CD8-positive, alpha-beta memory T cell (primary cell): ENCODE measurements around the gene BPIFB3. TPM values are rescaled to one million over a fixed set of nuclear protein-coding genes. Genes with fewer than 3 reads are reported as not detected.
"Not testable (repeated sequence)": the region's sequence is repeated elsewhere in the genome, so short reads cannot be mapped to it uniquely, and the experiment has no call there.

Experiments
- CTCF ChIA-PET: fragments of 350-600 bp; sonication (Branson Sonifier 250); formaldehyde crosslinking; loops from one replicate; lab custom pipeline; 2021; ENCODE audit warnings: antibody characterized with exemption; lab: Charles Lee
- POLR2A ChIA-PET: fragments of 350-600 bp; sonication (Branson Sonifier 250); formaldehyde crosslinking; loops from one replicate; lab custom pipeline; 2021; ENCODE audit warnings: antibody characterized with exemption; lab: Charles Lee
- DNase-seq, 5 donors: peaks; one replicate each; pipeline versions ENCODE4 v3.0.0 to v3.0.0-alpha.2; 2020 to 2022; ENCODE audit warnings: mixed read lengths in 1 of 5
- H3K27ac ChIP-seq: one replicate; pipeline ENCODE4 v1.7.0; 2013; ENCODE audit warnings: low read depth, mild to moderate bottlenecking, low read length, moderate library complexity
- H3K27me3 ChIP-seq: 2 replicates; pipeline ENCODE4 v1.7.0; 2013; ENCODE audit warnings: low read length, mild to moderate bottlenecking; ENCODE audit not compliant: insufficient read depth, poor library complexity, severe bottlenecking
- H3K36me3 ChIP-seq: 2 replicates; pipeline ENCODE4 v1.7.0; 2013; ENCODE audit warnings: mild to moderate bottlenecking, low read length, moderate library complexity; ENCODE audit not compliant: insufficient read depth
- H3K4me1 ChIP-seq: 2 replicates; pipeline ENCODE4 v1.7.0; 2013; ENCODE audit warnings: mild to moderate bottlenecking, low read length, moderate library complexity; ENCODE audit not compliant: insufficient read depth
- H3K4me3 ChIP-seq: 2 replicates; pipeline ENCODE4 v1.7.0; 2013; ENCODE audit warnings: mild to moderate bottlenecking, low read length
- H3K9me3 ChIP-seq: 2 replicates; pipeline ENCODE4 v1.7.0; 2013; ENCODE audit warnings: mild to moderate bottlenecking, low read length
- H3K27ac Mint-ChIP-seq, 8 donors: one replicate each; pipeline ENCODE4 v1.8.0; 2020 to 2021; ENCODE audit warnings: mixed read lengths in 8 of 8, mild to moderate bottlenecking in 6 of 8, inconsistent platforms in 3 of 8, moderate library complexity in 3 of 8
- H3K27me3 Mint-ChIP-seq, 2 donors: one replicate each; pipeline ENCODE4 v1.8.0; 2020 to 2021; ENCODE audit warnings: mixed read lengths in 2 of 2, mild to moderate bottlenecking in 1 of 2, moderate library complexity in 1 of 2
- H3K36me3 Mint-ChIP-seq, 3 donors: one replicate each; pipeline ENCODE4 v1.8.0; 2020 to 2021; ENCODE audit warnings: mixed read lengths in 3 of 3, inconsistent platforms in 1 of 3, mild to moderate bottlenecking in 1 of 3
- H3K4me1 Mint-ChIP-seq, 3 donors: one replicate each; pipeline ENCODE4 v1.8.0; 2020 to 2021; ENCODE audit warnings: mixed read lengths in 3 of 3, inconsistent platforms in 1 of 3, mild to moderate bottlenecking in 1 of 3
- H3K4me3 Mint-ChIP-seq, 7 donors: one replicate each; pipeline ENCODE4 v1.8.0; 2020 to 2021; ENCODE audit warnings: mixed read lengths in 7 of 7, mild to moderate bottlenecking in 6 of 7, moderate library complexity in 4 of 7, inconsistent platforms in 2 of 7
- H3K9me3 Mint-ChIP-seq, 5 donors: one replicate each; pipeline ENCODE4 v1.8.0; 2020 to 2022; ENCODE audit warnings: mixed read lengths in 5 of 5, mild to moderate bottlenecking in 3 of 5, moderate library complexity in 2 of 5, inconsistent platforms in 1 of 5
- polyA plus RNA-seq: library from polyadenylated mRNA; unstranded; fragments of 300-500 nt; fragmentation: Illumina TruSeq; gene quantifications from one replicate; pipeline ENCODE4 v1.2.3, GENCODE V29; 2021
- total RNA-seq, 2 experiments: library from RNA; stranded (reverse); gene quantifications; one replicate each; pipeline ENCODE4 v1.2.3, GENCODE V29; 2021

BPIFB3 gene
- total and polyA plus RNA-seq, 3 experiments from 2014 or later = not detected

- Histone ChIP-seq H3K36me3 (no peaks in the 10 kb centered on the region), H3K4me1 (no peaks in the 10 kb centered on the region), H3K27ac (no peak overlapping the region), H3K9me3 (no peaks in the 10 kb centered on the region), H3K27me3 (no peaks in the 10 kb centered on the region), H3K4me3 (no peak overlapping the region)
- H3K9me3 Mint-ChIP-seq = no peaks in the 10 kb centered on the region
- ChIA-PET POLR2A (no interaction called here), CTCF (no interaction called here)
- H3K36me3 Mint-ChIP-seq = no peaks in the 10 kb centered on the region
- H3K27me3 Mint-ChIP-seq = peaks cover 4 to 12% of the 10 kb centered on the region in 2 donors
- H3K4me3 Mint-ChIP-seq = no peak overlapping the region
- peak overlapping the region in 1 of 8 donors; percentile 84 for H3K27ac Mint-ChIP-seq
- no peaks in the 10 kb centered on the region for H3K4me1 Mint-ChIP-seq
- no peak for DNase-seq
Observed at GRCh38 chr20:33112547-33113386, 59.1 kb downstream of the BPIFB3 start.

DNA sequence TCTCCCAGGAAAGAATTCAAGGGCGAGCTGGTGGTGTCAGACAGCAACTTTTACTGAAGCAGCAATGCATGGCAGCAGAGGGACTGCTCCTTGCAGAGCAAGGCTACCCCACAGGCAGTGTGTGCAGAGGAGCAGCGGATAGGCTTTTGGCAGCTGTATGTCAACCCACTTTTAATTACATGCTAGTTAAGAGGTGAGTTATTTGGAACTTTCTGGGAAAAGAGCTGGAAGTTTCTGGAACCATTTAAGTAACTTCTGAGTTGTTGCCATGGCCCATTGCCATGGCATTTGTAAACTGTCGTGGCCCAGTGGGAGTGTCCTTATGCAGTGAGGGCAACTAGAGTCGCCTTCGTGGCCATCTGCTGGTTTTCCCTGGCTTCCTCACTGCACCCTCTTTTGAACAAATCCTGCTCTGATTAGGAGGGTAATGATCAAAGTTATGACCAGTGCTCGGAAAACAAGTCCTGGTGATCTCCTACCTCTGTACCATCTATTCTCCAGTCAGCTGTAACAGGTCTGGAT lies 59.7 kb downstream of the BPIFB3 start:
- H3K27ac Mint-ChIP-seq = peak overlapping the region in 1 of 8 donors; percentile 84
- H3K27me3 ChIP-seq = no peaks in the 10 kb centered on the region
- no peak overlapping the region for H3K4me3 Mint-ChIP-seq
- peaks cover 4 to 12% of the 10 kb centered on the region in 2 donors for H3K27me3 Mint-ChIP-seq
- no peaks in the 10 kb centered on the region for H3K4me1 Mint-ChIP-seq
- H3K36me3 Mint-ChIP-seq = no peaks in the 10 kb centered on the region
- H3K9me3 ChIP-seq = no peaks in the 10 kb centered on the region
- DNase-seq = no peak
- H3K9me3 Mint-ChIP-seq = no peaks in the 10 kb centered on the region
- ChIA-PET CTCF (no interaction called here), POLR2A (no interaction called here)
- H3K4me3 ChIP-seq = no peak overlapping the region
- H3K36me3 ChIP-seq = no peaks in the 10 kb centered on the region
- H3K4me1 ChIP-seq = no peaks in the 10 kb centered on the region
- no peak overlapping the region for H3K27ac ChIP-seq

GRCh38 chr20:33115501-33115900 lies 61.8 kb downstream of the BPIFB3 start:
- H3K9me3 ChIP-seq, H3K27ac Mint-ChIP-seq, H3K4me3 Mint-ChIP-seq, H3K36me3 Mint-ChIP-seq, H3K36me3 ChIP-seq, CTCF ChIA-PET, H3K4me3 ChIP-seq, DNase-seq, H3K9me3 Mint-ChIP-seq, H3K4me1 ChIP-seq, H3K27ac ChIP-seq, H3K4me1 Mint-ChIP-seq, POLR2A ChIA-PET, H3K27me3 ChIP-seq: not testable (repeated sequence)
- peaks cover 8 to 12% of the 10 kb centered on the region in 2 donors for H3K27me3 Mint-ChIP-seq

GRCh38 chr20:33119725-33120720 lies 66.3 kb downstream of the BPIFB3 start:
- CTCF ChIA-PET = no interaction called here
- Histone ChIP-seq H3K27me3 (no peaks in the 10 kb centered on the region), H3K9me3 (no peaks in the 10 kb centered on the region), H3K27ac (no peak overlapping the region), H3K4me3 (no peak overlapping the region), H3K36me3 (no peaks in the 10 kb centered on the region), H3K4me1 (no peaks in the 10 kb centered on the region)
- DNase-seq = no peak
- Mint-ChIP-seq H3K9me3 (no peaks in the 10 kb centered on the region), H3K27ac (no peak overlapping the region), H3K36me3 (peaks cover 0 to 4% (median 0%) of the 10 kb centered on the region in 3 donors), H3K4me1 (peaks cover 0 to 4% (median 4%) of the 10 kb centered on the region in 3 donors), H3K27me3 (peaks cover 10 to 16% of the 10 kb centered on the region in 2 donors), H3K4me3 (no peak overlapping the region)
- POLR2A ChIA-PET = no interaction called here

DNA sequence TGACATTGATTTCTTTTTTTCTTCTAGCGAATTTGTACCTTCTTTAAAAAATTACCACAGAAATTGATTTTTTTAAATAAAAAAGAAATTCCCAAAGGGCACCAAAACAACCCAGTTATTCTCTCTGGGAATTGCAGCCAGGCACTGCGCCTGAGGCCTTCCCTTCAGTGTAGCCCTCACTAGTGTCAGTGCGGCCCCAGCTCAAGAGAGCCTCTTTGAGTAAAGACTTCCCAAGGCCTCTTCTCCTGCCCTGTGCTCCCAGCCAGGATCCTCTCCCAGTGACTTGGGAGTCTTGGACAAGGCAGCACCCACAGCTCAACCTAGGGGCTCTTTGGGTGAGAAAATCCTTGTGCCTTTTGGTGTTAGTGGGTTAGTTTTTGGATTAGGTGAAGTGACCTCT lies 67.2 kb downstream of the BPIFB3 start:
- Mint-ChIP-seq H3K4me1 (peaks cover 0 to 4% (median 4%) of the 10 kb centered on the region in 3 donors), H3K4me3 (no peak overlapping the region), H3K9me3 (no peaks in the 10 kb centered on the region), H3K27me3 (peaks cover 18 to 21% of the 10 kb centered on the region in 2 donors), H3K36me3 (peaks cover 0 to 4% (median 0%) of the 10 kb centered on the region in 3 donors), H3K27ac (no peak overlapping the region)
- no peaks in the 10 kb centered on the region for H3K9me3 ChIP-seq
- H3K36me3 ChIP-seq = no peaks in the 10 kb centered on the region
- H3K27ac ChIP-seq = no peak overlapping the region
- ChIA-PET POLR2A (no interaction called here), CTCF (no interaction called here)
- no peak overlapping the region for H3K4me3 ChIP-seq
- DNase-seq = no peak
- no peaks in the 10 kb centered on the region for H3K4me1 ChIP-seq
- H3K27me3 ChIP-seq = peaks cover 4% of the 10 kb centered on the region

DNA sequence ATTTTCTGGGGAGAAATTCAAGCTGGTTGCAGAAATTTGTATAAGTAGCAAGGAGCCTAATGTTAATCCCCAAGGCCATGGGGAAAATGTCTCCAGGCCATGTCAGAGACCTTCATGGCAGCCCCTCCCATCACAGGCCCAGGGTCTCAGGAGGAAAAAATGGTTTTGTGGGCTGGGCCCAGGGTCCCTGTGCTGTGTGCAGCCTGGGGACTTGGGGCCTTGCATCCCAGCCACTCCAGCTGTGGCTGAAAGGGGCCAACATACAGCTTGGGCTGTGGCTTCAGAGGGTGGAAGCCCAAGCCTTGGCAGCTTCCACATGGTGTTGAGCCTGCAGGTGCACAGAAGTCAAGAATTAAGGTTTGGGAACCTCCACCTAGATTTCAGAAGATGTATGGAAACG lies 68.6 kb downstream of the BPIFB3 start:
- H3K27ac ChIP-seq, H3K4me1 Mint-ChIP-seq, DNase-seq, H3K9me3 ChIP-seq, H3K27ac Mint-ChIP-seq, H3K27me3 ChIP-seq, H3K4me3 ChIP-seq, CTCF ChIA-PET, H3K36me3 Mint-ChIP-seq, H3K4me3 Mint-ChIP-seq, H3K36me3 ChIP-seq, POLR2A ChIA-PET, H3K9me3 Mint-ChIP-seq, H3K4me1 ChIP-seq: not testable (repeated sequence)
- peaks cover 24 to 25% of the 10 kb centered on the region in 2 donors for H3K27me3 Mint-ChIP-seq
